Upper lobe of left lung (tissue), 4 donors: ENCODE data around the gene CACNG7.

Experiments
- EP300 ChIP-seq, 4 donors: sonication (generic); formaldehyde crosslinking; IDR thresholded peaks; one replicate each; pipeline ENCODE4 v1.5.1; 2017; ENCODE audit warnings: antibody characterized with exemption in 4 of 4, control low read depth in 2 of 4
- POLR2A ChIP-seq, 4 donors: fragments of 450-650 bp; IDR thresholded peaks; one replicate each; pipeline ENCODE4 v1.5.1; 2016 to 2017; ENCODE audit warnings: antibody characterized with exemption in 4 of 4, mild to moderate bottlenecking in 2 of 4
- POLR2AphosphoS5 ChIP-seq, 2 donors: sonication (generic); formaldehyde crosslinking; IDR thresholded peaks; one replicate each; pipeline ENCODE4 v1.5.1; 2017; ENCODE audit warnings: antibody characterized with exemption in 2 of 2
- TF ChIP-seq, protein P1 (sequence below), 6 experiments: fragments of 450-650 bp in 4 of 6; fragments of 200-600 bp in 2 of 6; sonication (generic) in 2 of 6; IDR thresholded peaks; one replicate each; pipeline ENCODE4 v1.5.1; 2016 to 2019; ENCODE audit warnings: antibody characterized with exemption in 6 of 6

DNA sequence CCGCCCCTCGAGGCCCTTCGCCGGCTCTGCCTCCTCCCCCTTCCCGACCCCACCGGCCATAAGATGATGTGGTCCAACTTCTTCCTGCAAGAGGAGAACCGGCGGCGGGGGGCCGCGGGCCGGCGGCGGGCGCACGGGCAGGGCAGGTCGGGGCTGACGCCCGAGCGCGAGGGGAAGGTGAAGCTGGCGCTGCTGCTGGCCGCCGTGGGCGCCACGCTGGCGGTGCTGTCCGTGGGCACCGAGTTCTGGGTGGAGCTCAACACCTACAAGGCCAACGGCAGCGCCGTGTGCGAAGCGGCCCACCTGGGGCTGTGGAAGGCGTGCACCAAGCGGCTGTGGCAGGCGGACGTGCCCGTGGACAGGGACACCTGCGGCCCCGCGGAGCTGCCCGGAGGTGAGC, 83.7 kb downstream of the CACNG7 start:
- TF ChIP-seq, protein P1, sequence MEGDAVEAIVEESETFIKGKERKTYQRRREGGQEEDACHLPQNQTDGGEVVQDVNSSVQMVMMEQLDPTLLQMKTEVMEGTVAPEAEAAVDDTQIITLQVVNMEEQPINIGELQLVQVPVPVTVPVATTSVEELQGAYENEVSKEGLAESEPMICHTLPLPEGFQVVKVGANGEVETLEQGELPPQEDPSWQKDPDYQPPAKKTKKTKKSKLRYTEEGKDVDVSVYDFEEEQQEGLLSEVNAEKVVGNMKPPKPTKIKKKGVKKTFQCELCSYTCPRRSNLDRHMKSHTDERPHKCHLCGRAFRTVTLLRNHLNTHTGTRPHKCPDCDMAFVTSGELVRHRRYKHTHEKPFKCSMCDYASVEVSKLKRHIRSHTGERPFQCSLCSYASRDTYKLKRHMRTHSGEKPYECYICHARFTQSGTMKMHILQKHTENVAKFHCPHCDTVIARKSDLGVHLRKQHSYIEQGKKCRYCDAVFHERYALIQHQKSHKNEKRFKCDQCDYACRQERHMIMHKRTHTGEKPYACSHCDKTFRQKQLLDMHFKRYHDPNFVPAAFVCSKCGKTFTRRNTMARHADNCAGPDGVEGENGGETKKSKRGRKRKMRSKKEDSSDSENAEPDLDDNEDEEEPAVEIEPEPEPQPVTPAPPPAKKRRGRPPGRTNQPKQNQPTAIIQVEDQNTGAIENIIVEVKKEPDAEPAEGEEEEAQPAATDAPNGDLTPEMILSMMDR (IDR thresholded peaks at IDR 0.05), result no peak
- no peak for TF ChIP-seq EP300 (IDR thresholded peaks at IDR 0.05)
- no peak for TF ChIP-seq POLR2AphosphoS5 (IDR thresholded peaks at IDR 0.05)
- no peak for TF ChIP-seq POLR2A (IDR thresholded peaks at IDR 0.05)
